Panc1 (cell line): ENCODE results near the gene MSX1.

Source experiments
- POLR2AphosphoS5 ChIP-seq: IDR thresholded peaks from 2 replicates; pipeline ENCODE4 v1.6.1; 2012; ENCODE audit warnings: mild to moderate bottlenecking, low read depth, low read length, moderate library complexity
- TF ChIP-seq, protein P1 (sequence below): fragments of 450-650 bp; IDR thresholded peaks from 2 replicates; pipeline ENCODE4 v1.5.1; 2017; ENCODE audit warnings: mild to moderate bottlenecking

DNA sequence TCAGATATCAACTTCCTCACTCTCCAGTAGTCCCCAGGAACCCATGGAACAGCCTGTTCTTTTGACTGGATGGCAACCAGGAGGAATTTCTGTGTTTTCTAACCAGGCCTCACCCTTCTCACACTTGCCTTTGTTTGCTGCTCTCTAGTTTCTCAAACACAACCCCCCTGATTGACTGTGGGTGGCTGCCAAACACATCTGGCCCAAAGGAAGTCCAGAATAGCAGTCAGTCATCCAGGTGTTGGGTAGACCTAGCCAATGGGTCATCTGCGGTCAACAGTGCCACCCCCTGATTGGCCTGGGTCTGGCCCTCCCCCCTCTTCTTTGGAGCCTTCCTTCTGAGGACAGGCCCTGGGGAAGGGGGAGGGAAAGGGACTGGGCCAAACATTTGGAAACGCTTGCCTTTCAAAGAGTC lies 53.7 kb downstream of the MSX1 start:
- no peak for TF ChIP-seq POLR2AphosphoS5
- TF ChIP-seq, protein P1, sequence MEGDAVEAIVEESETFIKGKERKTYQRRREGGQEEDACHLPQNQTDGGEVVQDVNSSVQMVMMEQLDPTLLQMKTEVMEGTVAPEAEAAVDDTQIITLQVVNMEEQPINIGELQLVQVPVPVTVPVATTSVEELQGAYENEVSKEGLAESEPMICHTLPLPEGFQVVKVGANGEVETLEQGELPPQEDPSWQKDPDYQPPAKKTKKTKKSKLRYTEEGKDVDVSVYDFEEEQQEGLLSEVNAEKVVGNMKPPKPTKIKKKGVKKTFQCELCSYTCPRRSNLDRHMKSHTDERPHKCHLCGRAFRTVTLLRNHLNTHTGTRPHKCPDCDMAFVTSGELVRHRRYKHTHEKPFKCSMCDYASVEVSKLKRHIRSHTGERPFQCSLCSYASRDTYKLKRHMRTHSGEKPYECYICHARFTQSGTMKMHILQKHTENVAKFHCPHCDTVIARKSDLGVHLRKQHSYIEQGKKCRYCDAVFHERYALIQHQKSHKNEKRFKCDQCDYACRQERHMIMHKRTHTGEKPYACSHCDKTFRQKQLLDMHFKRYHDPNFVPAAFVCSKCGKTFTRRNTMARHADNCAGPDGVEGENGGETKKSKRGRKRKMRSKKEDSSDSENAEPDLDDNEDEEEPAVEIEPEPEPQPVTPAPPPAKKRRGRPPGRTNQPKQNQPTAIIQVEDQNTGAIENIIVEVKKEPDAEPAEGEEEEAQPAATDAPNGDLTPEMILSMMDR = no peak
